HG02885 (cell line): ENCODE measurements around the gene RNF123.

Source experiments
- ATAC-seq: cut with Tn5 transposase; IDR thresholded peaks from one replicate; pipeline ENCODE4 v1.9.1; 2021; ENCODE audit warnings: mild to moderate bottlenecking; ENCODE audit not compliant: unreplicated experiment, poor library complexity

The RNF123 gene

DNA sequence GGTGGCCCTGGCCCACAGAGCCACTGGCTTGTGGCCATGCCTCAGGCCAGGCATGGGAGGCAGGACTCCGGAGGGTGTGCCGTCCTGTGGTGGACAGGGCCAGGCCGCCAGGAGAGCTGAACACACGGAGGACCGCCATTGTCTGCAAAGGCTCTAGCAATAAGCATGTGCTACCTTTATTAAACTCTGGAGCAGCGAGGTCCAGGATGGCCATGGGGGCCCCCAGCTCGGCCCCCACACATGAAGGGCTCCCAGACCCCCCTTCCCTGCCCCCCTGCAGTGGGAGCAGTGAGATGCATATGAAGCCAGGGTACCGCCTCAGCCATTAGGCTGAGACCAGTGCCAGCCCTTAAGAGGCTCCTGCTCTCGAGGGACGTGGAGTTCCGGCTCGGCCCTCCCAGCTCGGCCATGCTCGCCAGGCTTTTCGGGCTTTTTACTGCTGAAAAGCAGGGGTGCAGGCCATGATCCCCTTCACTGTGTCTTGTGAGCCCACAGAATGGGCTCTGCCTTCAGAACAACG, 27.4 kb downstream of the RNF123 start:
- no peak for ATAC-seq

DNA sequence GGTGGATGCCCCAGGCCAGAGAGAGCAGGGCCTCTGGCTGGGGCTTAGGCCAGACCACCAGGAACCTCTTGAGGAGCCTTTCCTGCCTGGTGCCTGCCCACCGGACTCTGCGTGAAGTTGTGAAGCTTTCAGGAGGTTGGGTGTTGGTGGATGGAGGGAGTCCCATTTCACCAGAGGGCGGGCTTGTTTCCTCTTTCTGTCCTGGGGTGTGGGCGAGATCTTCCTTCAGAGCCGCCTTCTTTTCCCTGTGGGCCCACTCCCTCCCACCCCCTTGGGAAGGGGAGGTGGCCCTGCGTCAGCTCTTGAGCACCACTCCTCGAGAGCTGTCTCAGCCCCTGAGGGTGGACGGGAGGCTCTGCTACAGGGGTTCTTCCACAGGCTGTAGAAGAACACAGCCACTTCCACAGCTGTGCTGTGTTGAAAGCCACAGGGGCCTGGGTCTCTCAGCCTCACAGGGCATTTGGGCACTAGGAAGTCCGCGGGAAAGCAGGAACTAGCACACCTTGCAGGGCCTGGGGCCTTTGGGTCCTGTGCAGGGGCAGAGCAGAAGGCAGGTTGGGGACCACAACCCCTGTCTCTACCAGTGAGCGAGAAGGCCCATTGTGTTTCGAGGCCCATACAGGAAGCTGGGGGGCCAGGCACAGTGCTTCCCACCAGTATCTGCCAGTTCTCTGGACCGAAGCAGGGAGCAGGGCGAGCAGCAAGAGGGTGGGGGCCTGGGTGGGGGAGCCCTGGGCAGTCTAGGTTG, 28.0 kb downstream of the RNF123 start:
- ATAC-seq = no peak

DNA sequence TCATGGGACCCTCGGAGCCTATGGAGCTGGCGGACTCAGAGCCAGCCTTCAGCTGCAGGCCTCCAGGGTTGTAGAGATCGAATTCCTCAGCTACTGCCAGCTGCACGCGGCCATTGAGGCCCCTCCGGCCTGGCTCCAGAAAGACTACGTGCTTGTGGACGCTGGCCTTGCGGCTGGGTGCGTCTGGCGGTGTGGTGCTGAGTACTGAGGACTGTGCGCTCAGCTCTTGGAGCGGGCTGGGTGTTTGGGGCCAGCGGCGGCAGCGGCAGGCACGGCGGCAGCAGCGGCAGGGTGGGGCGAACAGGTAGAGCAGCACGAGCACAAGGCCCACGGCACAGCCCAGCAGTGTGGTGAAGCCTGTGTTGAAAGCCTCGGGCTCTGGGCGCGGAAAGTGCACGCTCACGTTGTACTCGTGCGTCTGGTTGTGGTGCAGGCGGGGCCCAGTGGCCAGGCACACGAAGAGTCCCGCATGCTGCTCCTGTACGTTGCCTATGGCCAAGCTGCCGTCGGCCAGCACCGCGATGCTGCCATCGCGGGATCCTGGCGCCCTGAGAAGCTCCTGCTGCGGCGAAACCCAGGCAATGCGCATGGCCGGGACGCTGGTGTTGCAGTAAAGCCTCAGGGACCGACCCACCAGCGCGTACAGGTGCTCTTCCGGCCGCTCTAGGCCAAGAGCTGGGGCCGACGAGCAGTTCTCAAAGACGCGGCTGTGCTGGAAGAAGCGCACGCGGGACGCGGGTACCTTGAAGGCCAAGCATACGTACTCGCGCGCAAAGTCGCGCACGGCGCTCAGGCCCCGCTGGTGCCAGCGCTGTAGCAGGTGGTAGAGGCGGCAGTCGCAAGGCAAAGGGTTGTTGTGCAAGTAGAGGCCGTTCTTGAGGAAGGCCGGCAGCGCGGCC, 28.9 kb downstream of the RNF123 start:
- no peak for ATAC-seq

DNA sequence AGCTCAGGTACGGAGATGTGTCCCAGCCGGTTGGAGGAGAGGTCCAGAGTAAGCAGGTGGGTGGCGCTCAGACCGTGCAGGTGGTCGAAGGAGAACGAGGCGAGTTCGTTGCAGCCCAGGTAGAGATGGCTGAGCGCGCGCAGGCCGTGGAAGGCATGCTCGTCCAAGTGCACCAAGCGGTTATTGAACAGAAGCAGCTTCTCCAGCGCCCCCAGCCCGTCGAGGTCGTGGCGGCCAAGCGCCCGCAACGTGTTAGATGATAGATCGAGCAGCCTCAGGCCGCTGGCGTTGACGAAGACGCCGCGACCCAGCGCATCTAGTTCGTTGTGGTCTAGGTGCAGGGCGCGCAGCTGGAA, 29.5 kb downstream of the RNF123 start:
- no peak for ATAC-seq

DNA sequence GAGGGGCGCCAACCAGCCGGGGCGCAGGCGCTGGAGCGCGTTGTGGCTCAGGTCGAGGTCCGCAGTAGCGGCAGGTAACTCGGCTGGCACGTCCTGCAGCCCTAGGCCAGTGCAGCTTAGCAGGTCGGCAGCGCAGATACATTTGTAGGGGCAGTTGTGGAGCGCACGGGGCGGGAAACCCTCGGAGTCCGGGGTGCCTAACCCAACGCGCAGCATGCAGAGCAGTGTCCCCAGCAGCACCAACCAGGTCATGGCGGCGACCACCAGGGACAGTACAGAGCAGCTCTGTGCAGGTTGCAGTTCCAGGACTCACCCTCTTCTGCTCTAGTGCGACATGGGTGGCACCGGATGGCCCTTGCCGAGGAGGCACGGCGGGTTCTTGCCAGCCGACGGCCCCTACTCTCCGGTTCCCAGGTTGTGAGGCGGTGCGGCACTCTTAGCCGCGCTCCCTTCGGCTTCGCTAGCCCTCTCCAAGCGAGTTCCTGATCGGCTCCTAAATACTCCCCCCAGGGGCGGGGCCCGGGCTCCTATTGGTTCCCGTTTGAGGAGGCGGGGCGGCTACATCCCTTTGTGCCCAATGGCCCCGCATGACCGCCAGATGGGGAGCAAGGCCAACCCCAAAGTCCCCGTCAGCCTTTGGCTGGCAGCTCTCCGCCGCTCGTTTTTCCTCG, 30.0 kb downstream of the RNF123 start, which contains the start of gene AMIGO3:
AMIGO3 (minus strand) TSS at position 471 of the 671 bp plus-strand sequence; CDS start at position 252, 219 bp downstream.
- peak; percentile 56 for ATAC-seq

DNA sequence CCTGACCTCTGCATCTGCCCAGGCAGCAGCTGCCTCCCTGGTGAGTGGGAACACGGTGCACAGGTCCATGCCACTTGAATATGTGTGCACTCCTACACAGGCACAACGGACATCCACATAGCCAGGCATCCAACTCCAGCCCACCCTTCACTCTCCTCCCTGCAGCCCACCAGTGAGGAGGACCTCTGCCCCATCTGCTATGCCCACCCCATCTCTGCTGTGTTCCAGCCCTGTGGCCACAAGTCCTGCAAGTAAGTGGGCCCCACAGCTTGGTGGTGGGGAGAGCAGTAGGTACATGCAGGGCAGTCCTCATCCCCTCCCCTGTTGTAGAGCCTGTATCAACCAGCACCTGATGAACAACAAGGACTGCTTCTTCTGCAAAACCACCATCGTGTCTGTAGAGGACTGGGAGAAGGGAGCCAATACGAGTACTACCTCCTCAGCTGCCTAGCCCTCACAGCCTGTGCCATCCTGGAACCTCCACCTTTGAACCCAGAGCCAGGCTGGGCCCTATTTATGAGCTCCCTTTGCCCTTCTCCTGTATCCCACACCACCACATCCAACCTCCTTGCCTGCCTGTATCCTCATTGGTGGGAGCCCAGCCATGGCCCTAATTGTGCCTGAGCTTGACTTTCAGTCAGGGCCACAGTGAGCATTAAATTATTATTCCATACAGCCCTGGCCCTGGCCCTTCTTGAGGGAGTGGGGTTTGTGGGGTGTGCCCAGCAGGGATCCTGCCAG, 31.7 kb downstream of the RNF123 start:
- ATAC-seq = no peak

DNA sequence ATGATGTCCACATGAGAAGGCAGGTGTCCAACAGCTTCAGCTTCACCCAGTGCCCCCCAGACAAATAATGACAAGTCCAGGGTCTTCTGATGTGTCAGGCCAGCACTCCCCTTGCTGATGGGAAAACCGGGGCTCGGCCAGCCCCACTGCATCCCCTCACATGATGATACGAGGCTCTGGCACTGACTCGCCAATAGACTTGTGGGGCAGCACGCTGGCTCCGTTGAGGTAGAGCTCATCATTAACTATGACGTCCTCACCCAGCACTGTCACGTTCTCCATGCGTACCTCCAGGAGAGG, 32.2 kb downstream of the RNF123 start:
- ATAC-seq = no peak

DNA sequence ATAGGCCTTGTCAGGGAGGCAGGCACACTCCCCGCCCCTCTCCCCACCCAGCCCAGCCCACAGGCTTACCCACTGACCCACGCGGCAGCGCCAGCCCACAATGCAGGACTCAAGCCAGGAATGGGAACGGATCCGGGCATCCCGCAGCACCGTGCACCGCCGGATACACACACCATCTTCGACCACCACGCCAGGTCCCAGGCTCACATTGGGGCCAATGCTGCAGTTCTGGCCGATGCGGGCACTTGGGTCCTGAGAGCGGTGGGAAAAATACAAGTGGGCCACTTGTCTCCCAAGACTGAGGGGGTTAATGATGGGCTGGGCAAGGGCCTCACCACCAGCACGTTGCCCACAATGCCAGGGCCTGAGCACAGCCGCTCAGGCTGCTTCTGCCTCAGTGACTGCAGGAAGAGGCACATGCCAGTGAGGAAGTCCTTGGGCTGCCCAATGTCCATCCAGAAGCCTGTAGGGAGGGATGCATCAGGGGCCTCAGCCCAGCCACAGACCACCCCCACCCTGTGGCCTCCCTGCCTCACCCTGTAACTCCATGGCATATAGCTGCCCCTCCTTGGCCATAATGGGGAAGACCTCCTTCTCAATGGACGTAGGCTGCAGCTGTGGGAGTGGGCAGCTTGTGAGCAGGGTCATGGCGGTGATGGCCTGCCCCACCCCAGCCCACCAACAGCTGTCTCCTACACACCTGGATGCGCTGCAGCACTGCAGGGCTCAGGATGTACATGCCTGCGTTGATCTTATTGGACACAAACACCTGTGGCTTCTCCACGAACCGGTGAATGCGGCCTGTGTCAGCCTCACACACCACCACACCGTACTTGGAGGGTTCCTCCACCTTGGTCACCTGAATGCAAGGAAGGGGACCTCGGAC, 32.8 kb downstream of the RNF123 start:
- ATAC-seq = no peak

DNA sequence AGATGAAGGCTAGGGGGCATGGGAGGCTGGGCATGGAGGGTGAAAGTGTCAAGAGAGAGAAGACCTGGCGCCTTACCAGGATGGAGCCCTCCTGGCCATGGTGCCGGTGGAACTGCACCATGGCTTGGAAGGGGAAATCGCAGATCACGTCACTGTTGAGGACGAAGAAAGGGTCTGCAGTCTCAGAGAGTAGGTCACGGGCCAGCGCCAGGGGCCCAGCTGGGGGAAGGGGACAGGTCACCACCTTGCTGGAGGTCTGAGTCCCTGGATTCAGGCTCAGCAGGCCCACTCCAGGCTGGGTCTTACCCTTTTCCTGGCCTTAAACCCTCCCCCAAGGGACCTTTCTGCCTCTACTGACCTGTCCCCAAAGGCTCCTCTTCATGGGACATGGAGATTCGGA, 33.5 kb downstream of the RNF123 start:
- ATAC-seq = no peak

DNA sequence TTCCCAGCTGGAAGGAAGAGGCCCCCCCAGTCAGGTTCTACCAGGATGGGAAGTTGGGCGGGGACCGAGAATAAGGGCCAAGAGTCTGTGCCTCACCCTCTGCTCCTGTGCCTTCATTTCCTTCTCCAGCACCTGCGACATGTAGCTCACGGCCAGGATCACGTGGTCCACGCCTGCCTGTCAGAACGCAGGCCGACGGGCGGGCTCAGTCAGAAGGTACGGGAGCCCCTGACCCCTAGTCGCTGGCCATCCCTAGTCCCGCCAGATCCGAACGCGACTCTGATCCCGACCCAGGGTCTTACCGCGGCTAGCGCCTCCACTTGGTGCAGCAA, 33.9 kb downstream of the RNF123 start:
- peak; percentile 13 for ATAC-seq

DNA sequence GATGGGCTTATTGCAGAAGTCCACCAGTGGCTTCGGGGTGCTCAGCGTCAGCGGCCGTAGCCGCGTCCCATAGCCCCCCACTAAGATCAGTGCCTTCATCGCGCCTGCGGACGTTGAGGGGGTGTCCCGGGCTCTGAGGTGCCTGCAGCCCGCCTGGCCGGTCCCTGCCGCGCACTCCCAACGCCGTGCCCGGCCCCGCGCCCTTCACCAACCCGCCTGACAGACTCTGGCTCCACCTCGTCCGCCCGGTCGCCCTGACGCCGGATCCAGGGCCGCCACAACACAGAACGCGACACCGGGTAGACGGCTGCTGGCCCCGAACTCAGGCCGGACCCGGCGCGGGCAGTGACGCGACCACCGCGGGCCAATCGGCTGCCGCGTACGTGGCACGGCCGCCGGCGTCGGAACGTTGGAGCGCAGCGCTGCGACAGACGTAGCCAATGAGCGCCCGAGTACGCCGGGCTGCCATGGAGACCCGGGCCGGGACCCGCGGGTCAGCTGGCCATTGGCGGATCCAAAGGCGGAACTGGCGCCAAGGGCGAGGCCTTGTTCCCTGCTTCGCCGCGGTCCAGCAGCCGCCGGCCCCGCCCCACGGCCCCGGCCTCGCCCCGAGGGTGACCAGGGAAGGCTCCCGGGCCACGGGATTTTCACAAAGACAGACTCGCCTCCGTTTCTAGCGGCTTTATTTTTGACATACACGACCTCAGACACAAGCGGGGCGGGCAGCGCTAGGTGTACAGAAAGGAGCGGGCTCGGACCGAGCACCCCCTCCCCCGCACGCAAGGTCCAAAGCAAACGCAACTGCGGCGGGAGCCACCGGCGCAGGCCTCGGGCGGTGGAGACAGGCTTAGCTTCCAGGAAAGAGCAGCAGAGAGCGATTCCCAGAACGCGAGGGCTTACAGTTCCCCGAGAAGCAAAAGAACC, 34.5 kb downstream of the RNF123 start, which contains the start of gene GMPPB:
GMPPB (minus strand) TSS at position 324 of the 924 bp plus-strand sequence; CDS start at position 99, 225 bp downstream.
- ATAC-seq = peak; percentile 80

DNA sequence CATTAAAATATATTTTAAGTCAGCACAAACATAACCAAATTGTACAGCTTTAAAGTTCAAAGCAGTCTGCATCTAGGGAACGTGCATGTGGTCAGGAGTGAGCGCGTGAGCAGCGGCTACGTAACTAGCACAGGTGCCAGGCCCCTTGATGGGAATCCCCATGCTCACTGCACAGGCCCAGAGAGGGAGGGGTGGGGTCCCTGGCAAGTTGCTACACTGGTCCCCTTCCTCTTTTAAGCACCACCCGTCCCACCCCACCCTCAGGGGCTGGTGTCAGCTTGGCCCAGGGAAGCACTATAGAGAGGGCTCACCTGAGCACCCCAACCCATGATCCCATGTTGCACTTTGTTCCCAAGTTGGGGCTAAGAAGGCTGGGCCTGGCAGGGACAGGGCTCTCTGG, 35.2 kb downstream of the RNF123 start:
- ATAC-seq = no peak

DNA sequence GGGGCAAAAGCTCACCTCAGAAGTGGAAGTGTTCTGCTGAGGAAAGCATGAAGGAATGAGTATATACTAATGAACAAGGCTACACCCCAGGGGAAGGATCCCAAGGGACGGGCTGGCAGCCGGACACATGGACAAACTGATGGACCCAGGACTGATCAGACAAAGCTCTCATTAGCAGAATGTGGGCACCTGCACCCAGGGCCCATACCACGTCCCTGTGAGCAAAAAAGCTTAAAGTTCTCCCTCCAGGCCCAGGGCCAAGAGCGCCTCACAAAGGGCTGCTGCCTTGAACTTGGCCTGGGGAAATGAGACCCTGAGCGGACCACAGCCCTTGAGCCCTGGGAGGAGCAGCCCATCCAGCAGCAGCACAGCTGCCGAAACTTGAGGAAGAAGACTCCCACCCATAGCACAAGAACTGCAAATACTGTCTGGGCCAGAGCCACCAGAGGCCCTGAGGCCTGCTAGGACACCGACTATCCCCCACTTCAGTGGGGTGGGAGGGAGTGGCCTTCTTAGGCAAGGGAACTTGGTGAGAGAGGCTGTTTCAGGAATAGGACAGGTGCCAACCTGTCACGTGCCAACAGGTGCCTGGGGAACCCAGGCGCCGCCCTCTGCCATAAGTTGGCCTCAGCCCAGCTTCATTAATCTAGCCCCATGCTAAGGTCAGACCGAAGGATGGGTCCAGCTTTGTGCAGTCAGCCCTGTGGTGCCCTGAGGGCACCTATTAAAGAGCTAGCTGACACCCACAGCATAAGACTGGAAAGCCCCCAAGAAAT, 36.7 kb downstream of the RNF123 start:
- ATAC-seq = no peak

DNA sequence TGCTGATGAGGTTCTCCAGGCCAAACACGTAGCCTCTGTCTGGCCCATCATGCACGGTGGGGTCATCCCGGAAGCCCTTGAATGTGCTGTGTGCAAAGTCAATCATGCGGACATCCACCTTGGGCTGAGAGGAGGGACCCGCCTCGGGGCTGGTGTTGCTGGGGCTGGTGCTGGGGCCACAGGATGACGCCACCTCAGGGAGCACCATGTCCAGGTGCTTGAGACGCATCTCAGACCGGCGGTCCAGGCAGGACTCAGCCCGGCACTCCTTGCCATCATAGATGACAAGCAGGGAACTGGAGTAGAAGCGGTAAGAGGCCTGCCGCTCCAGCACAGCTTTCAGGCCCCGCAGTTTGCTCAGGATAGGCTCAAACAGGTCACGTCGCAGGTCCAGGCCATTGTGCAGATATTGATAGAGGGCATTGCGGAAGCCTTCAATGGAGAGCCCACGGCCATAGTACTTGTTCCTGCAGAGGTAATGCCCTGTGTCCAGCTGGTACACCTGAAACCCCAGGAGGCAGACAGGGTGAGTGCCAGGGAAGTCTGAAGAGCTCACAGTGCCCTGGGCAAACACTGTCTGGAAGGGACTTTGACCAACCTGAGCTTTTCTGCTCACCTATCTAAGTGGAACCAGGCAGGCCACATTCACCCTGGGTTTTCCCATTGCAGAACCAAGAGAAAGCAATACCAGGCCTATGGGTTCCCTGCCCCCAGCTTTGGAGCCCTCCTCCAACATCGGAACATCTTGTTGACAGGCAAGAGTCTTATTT, 38.0 kb downstream of the RNF123 start:
- ATAC-seq = no peak

DNA sequence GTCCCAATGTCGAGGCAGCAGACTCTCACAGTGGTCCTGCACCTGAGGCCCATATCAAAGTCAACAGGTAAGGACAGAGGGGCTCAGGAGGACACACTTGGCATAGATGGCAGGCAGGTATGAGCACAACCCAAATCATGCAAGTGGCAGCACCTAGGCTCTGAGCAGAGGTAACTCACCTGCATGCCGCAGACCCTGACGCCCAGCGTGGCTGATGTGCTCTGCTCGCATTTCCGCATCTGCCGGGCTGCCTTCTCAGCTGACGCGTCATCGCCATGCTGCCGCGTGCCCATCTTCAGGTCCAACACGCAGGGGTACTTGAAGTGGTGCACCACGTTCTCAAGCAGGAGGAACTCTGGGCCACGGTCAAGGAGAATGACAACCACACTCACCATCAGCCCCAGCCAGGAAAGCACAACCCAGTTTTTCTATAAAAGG, 38.6 kb downstream of the RNF123 start:
- ATAC-seq = no peak

DNA sequence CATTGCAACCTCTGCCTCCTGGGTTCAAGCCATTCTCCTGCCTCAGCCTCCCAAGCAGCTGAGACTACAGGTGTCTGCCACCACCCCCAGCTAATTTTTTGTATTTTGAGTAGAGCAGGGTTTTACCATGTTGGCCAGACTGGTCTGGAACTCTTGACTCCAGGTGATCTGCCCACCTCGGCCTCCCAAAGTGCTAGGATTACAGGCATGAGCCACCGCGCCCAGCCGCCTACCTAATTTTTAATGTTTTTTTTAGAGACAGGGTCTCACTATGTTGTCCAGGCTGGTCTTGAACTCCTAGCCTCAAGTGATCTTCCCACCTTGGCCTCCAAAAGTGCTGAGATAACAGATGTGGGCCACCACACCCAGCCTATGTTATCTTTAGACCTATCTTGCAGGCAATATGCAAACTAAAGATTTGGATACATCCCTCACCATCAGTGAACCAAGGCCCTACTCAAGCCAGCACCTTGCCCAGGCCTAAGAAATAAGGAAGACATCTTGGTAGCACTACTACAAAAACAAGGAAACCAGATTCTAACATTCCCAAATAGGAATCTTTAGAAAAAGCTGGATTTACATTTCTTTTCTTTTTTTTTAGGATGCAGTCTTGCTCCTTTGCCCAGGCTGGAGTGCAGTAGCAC, 40.7 kb downstream of the RNF123 start:
- ATAC-seq = no peak
